HG03342 (cell line): ENCODE data around the gene ATXN1.
A peak's percentile ranks its signal among the peaks of the same experiment; 100 is the strongest.
"Not testable (repeated sequence)": the region's sequence is repeated elsewhere in the genome, so short reads cannot be mapped to it uniquely, and the experiment has no call there.

Source experiments
- ATAC-seq: cut with Tn5 transposase; IDR thresholded peaks from one replicate; pipeline ENCODE4 v1.9.1; 2021; ENCODE audit warnings: mild to moderate bottlenecking, moderate library complexity; ENCODE audit not compliant: unreplicated experiment

ATXN1 gene

DNA sequence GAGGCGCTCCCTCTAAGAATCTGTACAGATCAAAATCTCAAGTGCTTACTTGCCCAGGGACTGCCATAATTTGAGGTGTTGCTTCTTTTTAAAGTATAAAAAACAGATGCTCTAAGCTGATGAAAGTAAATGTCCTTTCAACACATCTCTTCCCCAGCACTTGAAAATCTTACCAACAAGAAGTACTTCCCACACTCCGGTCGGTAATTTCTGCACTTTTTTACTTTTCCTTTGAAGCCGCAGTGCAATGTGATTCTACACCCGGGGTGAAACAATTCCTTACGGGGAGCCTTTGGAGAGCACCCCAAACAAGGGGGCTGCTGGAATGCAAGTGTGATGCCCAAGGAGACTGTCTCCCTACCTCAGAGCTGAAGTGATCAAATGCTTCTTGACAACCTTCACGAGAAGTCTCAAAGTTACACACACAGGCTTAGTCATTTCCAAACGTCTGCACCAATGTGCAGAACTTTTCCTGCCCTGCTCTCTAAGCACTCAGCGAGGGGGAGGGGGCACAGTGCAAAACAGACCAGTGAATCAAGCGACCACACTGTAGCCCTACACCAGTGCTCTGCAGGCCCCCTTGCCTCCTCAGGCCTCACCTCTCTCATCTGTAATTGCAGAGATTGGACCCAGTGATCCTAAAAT is 56.7 kb downstream of the ATXN1 start:
- peak; percentile 60 for ATAC-seq

DNA sequence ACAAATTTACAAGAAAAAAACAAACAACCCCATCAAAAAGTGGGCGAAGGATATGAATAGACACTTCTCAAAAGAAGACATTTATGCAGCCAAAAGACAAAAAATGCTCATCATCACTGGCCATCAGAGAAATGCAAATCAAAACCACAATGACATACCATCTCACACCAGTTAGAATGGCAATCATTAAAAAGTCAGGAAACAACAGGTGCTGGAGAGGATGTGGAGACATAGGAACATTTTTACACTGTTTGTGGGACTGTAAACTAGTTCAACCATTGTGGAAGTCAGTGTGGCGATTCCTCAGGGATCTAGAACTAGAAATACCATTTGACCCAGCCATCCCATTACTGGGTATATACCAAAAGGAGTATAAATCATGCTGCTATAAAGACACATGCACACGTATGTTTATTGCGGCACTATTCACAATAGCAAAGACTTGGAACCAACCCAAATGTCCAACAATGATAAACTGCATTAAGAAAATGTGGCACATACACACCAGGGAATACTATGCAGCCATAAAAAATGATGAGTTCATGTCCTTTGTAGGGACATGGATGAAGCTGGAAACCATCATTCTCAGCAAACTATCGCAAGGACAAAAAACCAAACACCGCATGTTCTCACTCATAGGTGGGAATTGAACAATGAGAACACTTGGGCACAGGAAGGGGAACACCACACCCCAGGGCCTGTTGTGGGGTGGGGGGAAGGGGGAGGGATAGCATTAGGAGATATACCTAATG is 58.5 kb downstream of the ATXN1 start:
- not testable (repeated sequence) for ATAC-seq

DNA sequence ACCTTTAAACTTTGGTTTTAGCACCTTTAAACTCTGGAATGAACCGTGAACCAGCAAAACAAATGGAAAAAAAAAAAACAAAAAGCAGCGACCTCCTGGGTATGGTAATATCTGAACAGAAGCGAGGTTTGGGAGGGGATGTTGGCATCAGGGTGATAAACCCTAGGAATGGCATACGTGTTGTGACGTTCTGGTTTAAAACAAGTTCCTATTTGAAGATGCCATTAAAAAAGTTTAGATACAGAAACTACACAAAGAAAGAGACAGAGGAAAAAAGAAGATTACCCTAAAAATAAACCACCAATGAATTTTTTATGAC is 60.4 kb downstream of the ATXN1 start:
- no peak for ATAC-seq

DNA sequence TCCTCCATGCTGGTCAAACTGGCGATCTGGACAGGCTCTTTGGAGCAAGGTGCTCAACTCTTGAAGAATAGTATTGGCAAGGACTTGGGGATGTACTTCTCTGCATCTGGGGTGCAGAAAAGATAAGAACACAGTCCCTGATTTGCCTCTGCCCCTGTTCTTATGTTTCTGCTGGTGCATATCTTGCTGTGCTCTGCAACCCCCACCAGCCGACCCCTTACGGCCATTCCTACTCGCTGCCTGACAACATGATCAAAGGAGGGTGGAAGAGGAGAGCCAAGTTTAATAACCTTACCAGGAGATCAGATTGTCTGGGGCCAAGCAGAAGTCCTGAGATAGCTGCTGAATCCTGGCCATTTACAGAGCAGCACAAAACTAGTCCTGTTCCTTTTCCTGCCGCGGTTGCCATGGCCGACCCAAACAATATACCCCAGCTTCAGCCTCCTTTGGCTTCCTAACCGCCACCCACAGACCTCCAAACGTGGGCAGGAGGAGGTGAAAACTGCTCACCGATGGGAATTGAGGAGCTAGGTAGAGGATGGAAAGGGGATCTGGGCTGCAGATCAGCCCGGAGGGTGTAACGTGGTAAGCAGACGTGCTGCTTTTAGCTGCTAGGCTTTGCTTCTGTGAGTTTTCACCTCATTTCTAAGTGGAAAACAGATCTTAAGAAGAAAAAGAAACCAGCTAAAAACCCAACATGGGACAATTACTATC is 60.9 kb downstream of the ATXN1 start:
- no peak for ATAC-seq

DNA sequence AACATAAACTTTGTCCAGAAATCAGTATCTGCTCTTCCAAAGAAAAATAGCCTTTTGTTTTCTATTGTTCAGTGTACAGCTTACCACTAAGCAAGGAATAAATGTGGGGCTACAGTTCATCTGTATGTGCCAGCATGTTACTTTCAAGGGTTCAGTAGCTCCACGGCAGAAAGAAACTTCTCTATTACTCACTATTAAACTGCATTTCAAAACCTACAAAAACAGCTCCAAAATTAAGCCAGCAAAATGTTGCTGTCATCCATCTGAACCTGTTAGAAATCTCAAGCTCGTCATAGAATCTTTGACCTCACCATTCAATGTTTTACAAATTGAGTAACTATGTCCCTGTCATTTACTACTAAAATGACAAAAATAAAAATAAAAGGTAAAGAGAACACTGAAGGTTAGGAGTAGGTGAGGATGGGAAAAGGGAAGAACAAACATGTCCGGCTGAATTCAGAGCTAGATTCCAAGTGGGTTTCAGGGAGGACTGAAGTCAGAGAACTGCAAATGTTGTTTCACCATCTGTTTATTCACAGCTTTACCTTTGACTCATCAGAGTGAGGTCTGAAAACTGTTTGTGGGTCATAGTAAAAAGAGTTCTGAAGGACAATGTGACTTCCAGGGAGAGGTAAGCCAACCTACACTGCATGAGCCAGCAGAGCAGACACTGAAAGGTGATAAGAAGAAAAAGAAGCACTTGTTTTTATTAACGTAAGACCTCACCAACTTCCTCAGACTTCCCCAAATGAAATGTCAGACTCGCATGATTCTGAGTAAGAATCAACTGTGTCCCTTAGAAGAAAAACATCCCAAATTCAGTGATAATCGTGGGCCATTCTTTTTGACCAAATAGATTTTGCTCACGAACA is 62.0 kb downstream of the ATXN1 start:
- ATAC-seq: no peak

DNA sequence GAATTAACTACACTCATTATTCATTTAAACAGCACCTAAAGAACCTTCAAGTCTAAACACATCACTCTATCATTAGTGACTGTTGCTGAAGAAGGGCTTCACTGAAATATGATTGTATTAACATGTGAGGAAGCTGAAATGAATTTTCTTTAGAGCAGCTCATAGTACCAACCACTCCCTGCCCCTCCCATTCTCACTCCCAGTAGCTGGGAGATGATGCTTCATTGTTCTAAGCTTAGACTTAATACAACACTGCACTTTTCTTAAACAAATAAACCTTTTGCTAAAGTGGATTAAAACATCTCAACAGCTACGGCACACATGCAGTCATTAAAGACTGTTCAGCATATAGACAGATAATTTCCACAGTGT is 63.1 kb downstream of the ATXN1 start:
- no peak for ATAC-seq

DNA sequence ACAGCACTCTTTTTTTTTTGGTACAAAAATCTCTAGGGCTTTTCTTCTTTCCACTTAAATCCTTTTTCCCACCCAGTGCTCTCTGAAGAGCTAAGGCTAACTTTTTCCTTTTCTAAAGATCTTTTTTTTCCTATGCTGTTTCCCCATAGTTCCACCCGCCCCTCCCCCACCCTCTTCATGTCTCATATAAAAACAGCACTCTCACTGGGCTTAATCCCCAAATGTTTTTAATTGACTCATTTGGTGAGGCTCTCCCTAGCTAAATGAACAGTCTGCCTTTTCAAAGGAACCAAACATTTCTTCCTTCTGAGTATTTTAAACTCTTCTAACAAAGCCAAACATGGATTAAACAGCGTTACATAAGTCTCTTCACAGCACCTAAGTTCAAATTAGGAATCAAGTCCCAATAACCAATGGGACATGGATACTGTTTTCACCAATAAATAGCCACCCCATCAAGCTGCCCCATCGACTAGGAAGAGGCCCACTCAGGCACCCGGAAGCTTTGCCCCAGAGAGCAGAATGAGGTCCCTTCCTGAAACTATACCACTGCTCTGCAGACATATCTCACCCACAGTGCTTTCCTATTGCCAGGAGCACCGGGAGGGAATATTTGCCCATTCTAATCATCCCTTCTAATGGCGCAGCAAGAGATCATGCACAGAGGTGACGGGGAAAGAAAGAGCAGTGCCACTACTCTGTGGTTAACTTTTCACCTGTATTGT is 63.7 kb downstream of the ATXN1 start:
- no peak for ATAC-seq

DNA sequence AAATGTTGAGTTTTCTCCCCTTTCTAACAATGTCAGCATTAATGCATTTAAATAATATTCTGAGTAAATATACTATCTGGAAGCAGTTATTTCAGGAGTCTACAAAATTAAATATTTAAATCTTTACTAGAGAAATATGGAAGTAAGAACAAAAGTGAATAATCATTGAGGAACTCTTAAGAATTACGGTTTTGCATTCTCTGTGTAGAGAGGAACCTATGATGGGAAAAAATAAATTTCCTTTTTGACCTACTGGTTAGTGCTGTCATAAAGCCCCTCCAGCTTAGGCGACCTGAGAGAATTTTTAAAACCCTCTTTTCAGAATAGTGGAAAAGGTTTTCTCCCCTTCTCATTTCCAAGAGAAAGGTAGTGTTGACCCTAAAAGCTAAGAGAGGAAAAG is 64.8 kb downstream of the ATXN1 start:
- no peak for ATAC-seq

DNA sequence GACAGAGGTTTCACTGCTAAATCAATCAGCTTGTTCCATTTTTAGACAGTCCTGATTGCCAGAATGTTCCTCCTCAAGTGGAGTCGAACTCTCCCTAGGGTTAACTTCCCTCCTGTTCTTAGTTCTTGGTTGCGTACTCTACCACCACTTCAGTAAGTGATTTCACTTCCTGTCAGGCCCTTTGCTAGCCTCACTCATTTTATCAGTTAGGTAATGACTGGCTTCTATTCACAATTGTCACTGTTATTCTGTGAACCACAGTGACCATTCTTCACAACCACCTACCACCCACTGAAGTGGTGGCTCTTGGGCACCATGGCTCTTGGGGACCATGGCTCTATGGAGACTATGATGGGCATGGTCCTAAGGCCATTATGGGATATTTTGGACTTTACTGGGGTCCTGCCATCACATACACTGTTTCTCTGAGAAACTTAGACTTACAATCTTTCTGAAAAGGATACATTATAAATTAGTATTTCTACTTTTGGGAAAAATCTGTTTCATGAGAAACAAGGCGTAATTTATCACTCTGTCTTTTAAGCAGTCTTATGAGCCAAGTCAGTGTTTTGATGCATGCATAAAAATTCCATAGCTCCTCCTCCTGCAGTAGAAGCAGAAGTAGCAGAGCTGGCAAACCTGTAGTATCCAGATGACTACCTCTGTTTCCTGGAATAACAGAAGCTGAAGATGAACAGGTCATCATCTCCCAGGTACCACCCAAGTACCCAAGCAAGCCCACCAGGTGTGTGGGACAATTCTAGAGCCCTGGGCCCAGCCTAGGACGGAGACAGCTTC is 66.3 kb downstream of the ATXN1 start:
- no peak for ATAC-seq

DNA sequence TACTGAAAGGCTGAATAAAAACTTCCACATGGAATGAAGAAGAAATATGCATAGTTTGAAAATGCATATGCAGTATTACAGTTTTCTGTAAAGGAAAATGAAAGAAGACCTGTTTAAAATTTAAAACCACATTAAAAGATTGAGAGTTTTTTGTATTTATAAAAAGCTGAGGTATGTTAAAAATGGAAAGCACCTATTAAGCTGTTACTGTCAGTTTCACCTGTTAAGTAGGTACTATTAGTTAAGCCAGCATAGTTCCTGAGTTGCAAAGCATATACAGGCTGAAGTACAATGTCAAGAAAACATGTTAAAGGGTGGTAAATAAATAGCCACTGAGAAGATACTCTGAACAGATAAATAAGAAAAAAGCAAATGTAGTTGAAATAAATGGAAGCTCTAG is 69.9 kb downstream of the ATXN1 start:
- no peak for ATAC-seq

DNA sequence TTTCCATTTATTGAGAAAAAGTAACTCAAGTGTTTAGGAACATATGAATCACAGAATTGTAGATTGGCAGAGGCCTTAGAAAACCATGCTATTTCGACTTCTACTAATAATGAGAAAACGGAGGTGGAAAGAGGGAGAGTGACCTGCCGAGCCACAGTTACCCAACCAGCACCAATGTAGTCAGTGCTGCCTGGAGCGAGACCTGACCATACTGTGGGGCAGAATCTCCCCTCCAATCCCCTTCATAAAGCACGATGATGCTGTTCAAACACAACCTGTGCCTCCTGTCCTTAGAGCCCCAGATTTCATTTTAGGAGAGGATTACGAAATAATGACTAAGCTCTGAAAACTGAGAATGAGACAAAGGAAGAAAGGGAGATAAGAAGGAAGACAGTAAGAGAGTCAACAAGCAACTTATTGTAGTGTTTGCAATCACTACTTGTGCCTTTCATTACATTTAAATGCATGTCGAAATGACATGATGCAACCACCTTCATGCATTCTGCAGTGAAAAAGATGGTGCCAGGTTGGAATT is 70.6 kb downstream of the ATXN1 start:
- ATAC-seq: peak; percentile 73

DNA sequence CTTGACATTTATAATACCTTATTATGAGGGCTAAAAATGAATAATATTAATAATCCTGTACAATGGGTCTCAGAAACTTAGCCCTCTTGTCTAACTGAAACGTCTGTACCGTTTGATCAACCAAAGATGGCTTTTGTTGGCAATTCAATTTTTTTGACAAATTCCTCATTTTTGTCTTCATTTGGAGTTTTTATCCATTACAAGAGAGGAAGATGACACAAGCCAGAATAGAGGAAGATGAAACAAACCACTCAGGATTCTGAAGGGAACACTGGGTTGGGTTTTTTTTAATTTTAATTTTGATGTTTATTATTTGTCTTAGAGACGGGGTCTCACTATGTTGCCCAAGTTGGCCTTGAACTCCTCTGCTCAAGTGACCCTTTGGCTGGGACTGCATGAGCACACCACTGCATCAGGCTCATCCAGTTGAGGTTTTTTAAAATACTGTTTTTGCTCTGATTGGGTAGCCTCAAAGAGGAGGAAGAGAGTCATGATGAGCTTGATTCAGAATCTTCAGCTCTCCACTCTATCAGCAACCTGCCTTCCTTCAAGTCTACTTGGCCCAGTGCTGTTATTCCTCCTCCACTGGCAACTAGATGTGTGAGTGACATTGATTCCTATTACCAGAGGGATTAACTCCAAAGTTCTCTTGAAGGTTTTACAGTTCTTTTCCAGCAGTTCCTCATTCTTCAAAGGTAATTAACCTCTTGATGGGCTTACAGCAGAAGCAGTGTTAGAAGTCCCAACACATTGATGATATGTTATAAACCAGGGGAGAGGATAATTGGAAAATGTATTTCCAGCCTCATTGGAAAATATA is 71.3 kb downstream of the ATXN1 start:
- ATAC-seq: no peak

DNA sequence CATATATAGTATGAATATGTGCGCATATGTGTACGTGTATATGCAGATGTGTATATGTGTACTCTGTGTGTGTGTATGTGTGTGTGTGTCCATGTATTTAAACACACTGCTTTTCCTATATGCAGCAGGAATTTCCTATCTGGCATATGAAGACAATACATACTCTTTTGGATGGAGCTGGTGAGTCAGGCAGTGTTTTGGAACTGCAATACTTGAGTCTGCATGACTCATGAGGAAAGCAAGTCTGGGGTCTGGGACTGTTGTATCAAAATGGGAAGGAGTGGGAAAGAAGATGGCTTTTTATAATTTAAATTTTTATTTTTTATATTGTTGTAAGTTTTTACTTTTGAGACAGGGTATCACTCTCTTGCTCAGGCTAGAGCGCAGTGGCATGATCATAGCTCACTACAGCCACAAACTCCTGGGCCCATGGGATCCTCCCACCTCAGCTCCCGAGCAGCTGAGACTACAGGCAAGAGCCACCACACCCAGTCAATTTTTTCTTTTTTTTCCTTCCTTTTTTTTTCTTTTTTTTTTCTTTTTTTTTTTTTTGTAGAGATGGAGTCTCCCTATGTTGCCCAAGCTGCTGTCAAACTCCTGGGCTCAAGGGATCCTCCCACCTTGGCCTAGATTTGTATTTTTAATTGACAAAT is 72.2 kb downstream of the ATXN1 start:
- ATAC-seq: no peak

DNA sequence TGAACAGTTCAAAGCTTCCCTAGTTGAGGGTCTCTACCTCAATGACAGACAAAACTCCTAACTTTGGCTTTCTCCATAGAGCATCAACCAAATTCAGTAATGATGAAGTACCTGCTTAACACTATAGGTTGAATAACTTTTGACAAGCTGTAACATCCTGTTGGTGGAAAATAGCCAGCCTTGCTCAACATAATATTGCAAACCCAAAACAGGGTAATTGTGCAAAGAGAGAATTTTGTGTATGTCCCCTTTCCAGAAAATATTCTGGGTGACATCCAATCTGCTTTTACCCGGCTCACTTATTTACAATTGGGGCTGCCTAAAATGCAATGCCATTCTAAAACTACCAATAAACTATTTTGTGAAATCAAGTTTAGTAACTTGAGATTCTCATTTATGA is 72.8 kb downstream of the ATXN1 start:
- ATAC-seq: no peak

DNA sequence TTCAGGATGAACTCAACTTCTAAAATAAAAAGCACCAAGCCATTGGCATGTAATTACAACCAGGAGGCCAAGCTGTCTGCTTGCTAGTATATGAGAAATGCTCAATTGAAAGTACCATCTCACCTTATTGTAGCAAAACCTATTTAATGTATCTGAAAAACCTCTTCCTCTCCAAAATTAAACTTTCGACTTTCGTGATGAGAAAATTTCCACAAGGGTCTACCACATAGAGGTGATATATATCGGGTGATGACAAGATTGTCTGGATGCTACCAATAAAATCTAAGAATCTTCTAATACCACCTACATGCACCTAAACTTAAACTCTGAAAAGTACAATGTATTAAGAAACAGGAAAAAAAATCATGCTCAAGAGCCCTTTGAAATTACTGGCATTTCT is 74.2 kb downstream of the ATXN1 start:
- ATAC-seq: no peak

DNA sequence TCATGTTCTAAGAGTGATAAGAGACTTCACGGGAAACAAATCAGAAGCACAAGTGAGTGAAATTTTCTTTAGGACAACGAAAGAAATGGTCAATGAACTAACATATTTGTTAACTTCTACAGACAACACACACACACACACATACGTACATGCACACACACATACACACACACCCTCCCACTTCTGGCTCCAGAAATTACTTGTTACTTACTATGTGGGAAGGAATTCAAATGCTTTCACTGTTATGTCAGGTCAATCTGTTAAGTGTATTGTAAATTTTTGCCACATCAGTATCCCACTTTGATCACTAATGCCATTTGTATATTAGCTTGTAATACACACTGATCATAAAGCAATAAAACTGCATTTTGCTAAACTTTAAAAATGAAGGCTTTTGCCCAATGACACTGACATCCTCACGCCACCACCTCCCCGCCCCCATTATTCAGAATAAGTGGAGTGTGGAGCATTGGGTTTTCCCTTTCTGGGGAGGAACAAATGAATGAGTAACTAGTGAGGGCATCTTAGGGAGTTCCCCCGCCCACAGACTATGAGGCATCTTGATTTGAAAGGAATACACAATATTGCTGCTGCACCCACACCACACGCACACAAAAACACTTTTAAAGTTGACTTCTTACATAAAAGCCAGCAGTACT is 76.2 kb downstream of the ATXN1 start:
- ATAC-seq: peak; percentile 62

DNA sequence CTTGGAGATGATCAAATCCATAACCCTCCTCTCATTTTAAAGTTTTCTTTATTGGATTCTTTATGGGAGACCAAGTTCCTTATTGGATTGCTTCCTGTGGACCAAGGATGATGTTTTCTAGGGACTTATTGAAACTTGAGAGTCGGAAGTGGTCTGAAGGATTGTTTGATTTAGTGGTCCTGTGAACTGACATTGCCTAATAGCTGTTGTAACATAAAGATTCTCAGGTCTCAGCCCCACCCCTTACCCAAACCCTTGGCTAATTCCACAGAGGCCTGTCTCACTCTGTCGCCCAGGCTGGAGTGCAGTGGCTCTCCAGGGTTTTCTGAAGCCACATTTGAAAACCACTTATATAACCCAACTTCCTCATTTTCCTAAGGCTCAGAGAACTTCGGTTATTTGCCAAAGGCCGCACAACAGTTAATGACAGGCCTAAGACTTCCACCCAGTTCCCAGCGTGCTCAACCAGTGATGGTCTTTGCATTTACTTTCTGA is 77.0 kb downstream of the ATXN1 start:
- ATAC-seq: no peak
